NCI-H146 treated with DMSO at 0.1 percent for 48 hours (cell line): ENCODE results near the gene GPATCH2.

Experiments
- DNase-seq: peaks from one replicate; lab custom pipeline; 2025; ENCODE audit not compliant: unreplicated experiment; lab: John Stamatoyannopoulos, UW

The GPATCH2 gene

GRCh38 chr1:217630711-217631591 is at the start of gene GPATCH2, which contains the start of gene SPATA17:
GPATCH2 (minus strand) TSS chr1:217631090; CDS start chr1:217630971, 119 bp downstream.
SPATA17 (plus strand) TSS chr1:217631344; CDS start chr1:217631379, 35 bp downstream.
- peak; percentile 86 for DNase-seq

- no peak for DNase-seq
Measured at GRCh38 chr1:217674028-217674729, 43.3 kb upstream of the GPATCH2 start.

GRCh38 chr1:217673387-217673786 is 42.5 kb upstream of the GPATCH2 start:
- no peak for DNase-seq

- no peak for DNase-seq
Measured at GRCh38 chr1:217668351-217668940, 37.6 kb upstream of the GPATCH2 start.

GRCh38 chr1:217661407-217661806 is 30.5 kb upstream of the GPATCH2 start:
- no peak for DNase-seq

- peak; percentile 7 for DNase-seq
Measured at GRCh38 chr1:217660353-217661062, 29.6 kb upstream of the GPATCH2 start.

GRCh38 chr1:217650674-217651073 is 19.8 kb upstream of the GPATCH2 start:
- no peak for DNase-seq

- DNase-seq = no peak
Measured at GRCh38 chr1:217647791-217648190, 16.9 kb upstream of the GPATCH2 start.

GRCh38 chr1:217642455-217642854 is 11.6 kb upstream of the GPATCH2 start:
- no peak for DNase-seq

GRCh38 chr1:217627431-217627830 is 3.5 kb downstream of the GPATCH2 start:
- no peak for DNase-seq

- no peak for DNase-seq
Measured at GRCh38 chr1:217626321-217626720, 4.6 kb downstream of the GPATCH2 start.

- DNase-seq = no peak
Measured at GRCh38 chr1:217622042-217622441, 8.8 kb downstream of the GPATCH2 start.

- no peak for DNase-seq
Measured at GRCh38 chr1:217620814-217621213, 10.1 kb downstream of the GPATCH2 start.

GRCh38 chr1:217617126-217617525 is 13.8 kb downstream of the GPATCH2 start:
- peak; percentile 83 for DNase-seq

- no peak for DNase-seq
Measured at GRCh38 chr1:217614200-217614712, 16.6 kb downstream of the GPATCH2 start.

GRCh38 chr1:217605390-217605789 is 25.5 kb downstream of the GPATCH2 start:
- DNase-seq = no peak

- no peak for DNase-seq
Measured at GRCh38 chr1:217602380-217602779, 28.5 kb downstream of the GPATCH2 start.

- DNase-seq = no peak
Measured at GRCh38 chr1:217599154-217599553, 31.7 kb downstream of the GPATCH2 start.

GRCh38 chr1:217590598-217590997 is 40.3 kb downstream of the GPATCH2 start:
- no peak for DNase-seq

- no peak for DNase-seq
Measured at GRCh38 chr1:217586586-217586985, 44.3 kb downstream of the GPATCH2 start.

GRCh38 chr1:217585577-217585976 is 45.3 kb downstream of the GPATCH2 start:
- no peak for DNase-seq
